Spleen (tissue), 11 donors: Measurements from ENCODE around the gene ZNF292. TPM values are rescaled to one million over a fixed set of nuclear protein-coding genes. Genes with fewer than 3 reads are reported as not detected.
"Not testable (repeated sequence)": the region's sequence is repeated elsewhere in the genome, so short reads cannot be mapped to it uniquely, and the experiment has no call there.

Experiments
- DNase-seq: peaks from one replicate; pipeline ENCODE4 v3.0.0-alpha.2; 2020
- H3K27ac ChIP-seq, 8 donors: fragments of 200-600 bp; sonication (generic) in 7 of 8; 1 replicate in 4 of 8; 2 replicates in 4 of 8; pipeline versions ENCODE4 v1.5.0 to v1.8.0; 2016 to 2021; ENCODE audit warnings: inconsistent platforms in 4 of 8, mild to moderate bottlenecking in 4 of 8, moderate library complexity in 1 of 8
- H3K27me3 ChIP-seq, 7 donors: fragments of 200-600 bp; sonication (generic) in 6 of 7; replicated peaks in 1 of 7; 1 replicate in 4 of 7; 2 replicates in 3 of 7; pipeline versions ENCODE4 v1.5.0 to v1.8.0; 2016 to 2021; ENCODE audit warnings: inconsistent platforms in 3 of 7, mild to moderate bottlenecking in 1 of 7
- H3K36me3 ChIP-seq, 6 donors: fragments of 200-600 bp; sonication (generic) in 5 of 6; 1 replicate in 4 of 6; 2 replicates in 2 of 6; pipeline versions ENCODE4 v1.5.0 to v1.8.0; 2016 to 2021; ENCODE audit warnings: inconsistent platforms in 2 of 6
- H3K4me1 ChIP-seq, 6 donors: fragments of 200-600 bp; sonication (generic) in 5 of 6; 1 replicate in 3 of 6; 2 replicates in 3 of 6; pipeline versions ENCODE4 v1.5.0 to v1.8.0; 2016 to 2021; ENCODE audit warnings: inconsistent platforms in 3 of 6
- H3K4me3 ChIP-seq, 8 donors: fragments of 200-600 bp; sonication (generic) in 7 of 8; 1 replicate in 4 of 8; 2 replicates in 4 of 8; pipeline versions ENCODE4 v1.5.0 to v1.8.0; 2016 to 2021; ENCODE audit warnings: inconsistent platforms in 4 of 8, mild to moderate bottlenecking in 4 of 8, moderate library complexity in 2 of 8
- H3K9me3 ChIP-seq, 8 donors: fragments of 200-600 bp; sonication (generic) in 7 of 8; 1 replicate in 4 of 8; 2 replicates in 4 of 8; pipeline versions ENCODE4 v1.5.0 to v1.8.0; 2016 to 2021; ENCODE audit warnings: inconsistent platforms in 4 of 8
- POLR2A ChIP-seq, 3 donors: fragments of 450-650 bp; IDR thresholded peaks; one replicate each; pipeline ENCODE4 v1.5.1; 2017; ENCODE audit warnings: antibody characterized with exemption in 3 of 3, mild to moderate bottlenecking in 1 of 3
- POLR2AphosphoS5 ChIP-seq, 3 donors: sonication (generic); formaldehyde crosslinking; IDR thresholded peaks; one replicate each; pipeline ENCODE4 v1.5.1; 2017; ENCODE audit warnings: antibody characterized with exemption in 3 of 3
- WGBS, 5 donors: extraction: QIAGEN DNeasy Blood & Tissue Kit in 3 of 5; methylation state at CpG; one replicate each; pipeline versions ENCODE4 v1.1.5 to v1.1.7; 2013 to 2018; 5-methylcytosine and 5-hydroxymethylcytosine counted together
- intact Hi-C: fragments of 100-400 bp; cut with DNase I; formaldehyde crosslinking; loops from one replicate; pipeline ENCODE4 v1.15.0; 2023; ENCODE audit warnings: low total_unique reads
- polyA plus RNA-seq, 3 donors: library from polyadenylated mRNA; stranded (reverse); fragments of 200-250 nt; gene quantifications; one replicate each; pipeline ENCODE4 v1.2.1, GENCODE V29; 2013
- total RNA-seq, 7 donors: library from RNA; depleted of rRNA in 3 of 7; stranded (reverse); fragments of >200 nt in 3 of 7; fragmentation: NEBNext Ultra II Directional in 4 of 7; extraction: Animal tissue kit (Norgen Biotek cat#: 25700) in 4 of 7; gene quantifications; one replicate each; pipeline versions ENCODE4 v1.1.0 to v1.2.1, GENCODE V29; 2016 to 2021
- TF ChIP-seq, protein P1 (sequence below), 11 experiments: fragments of 200-600 bp in 7 of 11; fragments of 450-650 bp in 4 of 11; sonication (generic) in 4 of 11; IDR thresholded peaks in 8 of 11; conservative IDR thresholded peaks in 3 of 11; 1 replicate in 7 of 11; 2 replicates in 4 of 11; pipeline versions ENCODE4 v1.4.0 to v1.8.0; 2016 to 2021; ENCODE audit warnings: antibody characterized with exemption in 11 of 11, inconsistent platforms in 4 of 11, mild to moderate bottlenecking in 1 of 11
- donor health status: healthy with polysubstance abuse.
- donor health status: DM: no; HTN: no; CAD: no; lungs with moderate emphysema.
- donor health status: DM: no; HTN: no; CAD: no.
- donor health status: Bipolar disorder and iron deficiency.
- donor health status: healthy.
- donor health status: DM: no; HTN: no; CAD: no.
- donor health status: DM: yes; HTN: yes; CAD: no.

ZNF292 gene
- total and polyA plus RNA-seq, 10 donors = 5.1 to 76.2 (median 50.2) TPM

- Histone ChIP-seq H3K27me3 (no peaks in the 10 kb centered on the region), H3K4me1 (peaks cover 31 to 88% (median 78%) of the 10 kb centered on the region in 6 donors), H3K27ac (peak overlapping the region; percentile 90 to 98 (median 96)), H3K36me3 (peaks cover 0 to 8% (median 0%) of the 10 kb centered on the region in 6 donors), H3K9me3 (no peaks in the 10 kb centered on the region), H3K4me3 (peak overlapping the region; percentile 73 to 99 (median 90))
- WGBS, 5 donors = 0 to 1% (median 1%) methylated on average over 42 to 43 of the region's 43 CpGs
- TF ChIP-seq POLR2AphosphoS5 (IDR thresholded peaks at IDR 0.05) = no peak
- TF ChIP-seq, protein P1, sequence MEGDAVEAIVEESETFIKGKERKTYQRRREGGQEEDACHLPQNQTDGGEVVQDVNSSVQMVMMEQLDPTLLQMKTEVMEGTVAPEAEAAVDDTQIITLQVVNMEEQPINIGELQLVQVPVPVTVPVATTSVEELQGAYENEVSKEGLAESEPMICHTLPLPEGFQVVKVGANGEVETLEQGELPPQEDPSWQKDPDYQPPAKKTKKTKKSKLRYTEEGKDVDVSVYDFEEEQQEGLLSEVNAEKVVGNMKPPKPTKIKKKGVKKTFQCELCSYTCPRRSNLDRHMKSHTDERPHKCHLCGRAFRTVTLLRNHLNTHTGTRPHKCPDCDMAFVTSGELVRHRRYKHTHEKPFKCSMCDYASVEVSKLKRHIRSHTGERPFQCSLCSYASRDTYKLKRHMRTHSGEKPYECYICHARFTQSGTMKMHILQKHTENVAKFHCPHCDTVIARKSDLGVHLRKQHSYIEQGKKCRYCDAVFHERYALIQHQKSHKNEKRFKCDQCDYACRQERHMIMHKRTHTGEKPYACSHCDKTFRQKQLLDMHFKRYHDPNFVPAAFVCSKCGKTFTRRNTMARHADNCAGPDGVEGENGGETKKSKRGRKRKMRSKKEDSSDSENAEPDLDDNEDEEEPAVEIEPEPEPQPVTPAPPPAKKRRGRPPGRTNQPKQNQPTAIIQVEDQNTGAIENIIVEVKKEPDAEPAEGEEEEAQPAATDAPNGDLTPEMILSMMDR (IDR thresholded peaks at IDR 0.05 in 8 of 11, conservative IDR thresholded peaks at IDR 0.05 in 3 of 11) = no peak
- TF ChIP-seq POLR2A (IDR thresholded peaks at IDR 0.05) = no peak
- DNase-seq = peak; percentile 89
- intact Hi-C loops = no loop called here
Observed at GRCh38 chr6:87155842-87156815, 764 bp downstream of the ZNF292 start.

- DNase-seq, H3K27me3 ChIP-seq, H3K9me3 ChIP-seq, H3K36me3 ChIP-seq, intact Hi-C loops: not testable (repeated sequence)
- Histone ChIP-seq H3K4me3 (peak overlapping the region in 1 of 8 donors; percentile 79), H3K4me1 (peaks cover 26 to 90% (median 77%) of the 10 kb centered on the region in 6 donors), H3K27ac (peak overlapping the region in 1 of 8 donors; percentile 96)
- 78 to 87% (median 85%) methylated on average over 10 of the region's 10 CpGs for WGBS, 5 donors
Observed at GRCh38 chr6:87157596-87157995, 2.2 kb downstream of the ZNF292 start.

GRCh38 chr6:87161299-87161698 is 5.9 kb downstream of the ZNF292 start:
- Histone ChIP-seq H3K9me3 (no peaks in the 10 kb centered on the region), H3K36me3 (peaks cover 0 to 8% (median 0%) of the 10 kb centered on the region in 6 donors), H3K4me1 (peaks cover 10 to 98% (median 72%) of the 10 kb centered on the region in 6 donors), H3K4me3 (no peak overlapping the region), H3K27ac (no peak overlapping the region), H3K27me3 (no peaks in the 10 kb centered on the region)
- no peak for DNase-seq
- TF ChIP-seq, protein P1 (IDR thresholded peaks at IDR 0.05 in 8 of 11, conservative IDR thresholded peaks at IDR 0.05 in 3 of 11) = no peak
- TF ChIP-seq POLR2AphosphoS5 (IDR thresholded peaks at IDR 0.05) = no peak
- TF ChIP-seq POLR2A (IDR thresholded peaks at IDR 0.05) = no peak
- intact Hi-C loops = no loop called here
- 87 to 90% (median 89%) methylated on average over 4 of the region's 4 CpGs for WGBS, 5 donors

DNA sequence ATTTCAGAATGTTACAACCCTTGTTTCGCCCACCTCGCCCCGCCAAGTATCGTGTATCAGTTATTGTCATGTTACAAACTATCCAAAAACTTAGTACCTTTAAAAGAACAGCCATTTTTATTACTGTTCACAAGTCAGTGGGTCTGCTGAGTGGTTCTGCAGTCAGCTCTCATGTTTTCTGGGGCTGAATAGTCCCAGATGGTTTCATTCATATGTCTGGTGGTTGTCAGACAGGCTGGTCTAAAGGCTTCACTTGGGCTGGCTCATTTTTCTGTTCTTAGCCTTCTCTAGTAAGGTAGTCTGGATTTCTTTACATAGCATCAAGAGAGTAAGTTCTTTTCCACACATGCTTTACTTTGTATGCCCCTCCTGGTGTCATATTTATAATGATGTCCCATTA is 8.6 kb downstream of the ZNF292 start:
- 90 to 96% (median 96%) methylated on average over 4 of the region's 4 CpGs for WGBS, 5 donors
- H3K4me3 ChIP-seq = no peak overlapping the region
- DNase-seq = no peak
- no peaks in the 10 kb centered on the region for H3K27me3 ChIP-seq
- TF ChIP-seq POLR2AphosphoS5 (IDR thresholded peaks at IDR 0.05) (no peak), POLR2A (IDR thresholded peaks at IDR 0.05) (no peak)
- TF ChIP-seq, protein P1 (IDR thresholded peaks at IDR 0.05 in 8 of 11, conservative IDR thresholded peaks at IDR 0.05 in 3 of 11) = no peak
- H3K9me3 ChIP-seq = no peaks in the 10 kb centered on the region
- peaks cover 0 to 2% (median 0%) of the 10 kb centered on the region in 6 donors for H3K36me3 ChIP-seq
- H3K4me1 ChIP-seq = peaks cover 2 to 98% (median 54%) of the 10 kb centered on the region in 6 donors
- intact Hi-C loops = no loop called here
- H3K27ac ChIP-seq = no peak overlapping the region
